DMS 273 treated with DMSO at 0.1 percent for 48 hours (cell line): ENCODE results near the gene ASB13.
A peak's percentile ranks its signal among the peaks of the same experiment; 100 is the strongest.

ENCODE experiments used
- DNase-seq: peaks from one replicate; lab custom pipeline; 2025; lab: John Stamatoyannopoulos, UW

The ASB13 gene

GRCh38 chr10:5666008-5666840 lies at the start of gene ASB13:
TSS of gene ASB13 (minus strand) at chr10:5666595. CDS start at chr10:5666551, 44 bp downstream.
- no peak for DNase-seq

- no peak for DNase-seq
Observed at GRCh38 chr10:5711642-5712041, 45.2 kb upstream of the ASB13 start.

GRCh38 chr10:5710859-5711258 lies 44.5 kb upstream of the ASB13 start:
- DNase-seq = no peak

GRCh38 chr10:5709865-5710264 lies 43.5 kb upstream of the ASB13 start:
- DNase-seq = no peak

- no peak for DNase-seq
Observed at GRCh38 chr10:5708356-5708755, 42.0 kb upstream of the ASB13 start.

GRCh38 chr10:5698062-5698461 lies 31.7 kb upstream of the ASB13 start:
- DNase-seq = no peak

GRCh38 chr10:5697342-5697741 lies 30.9 kb upstream of the ASB13 start:
- no peak for DNase-seq

- DNase-seq = no peak
Observed at GRCh38 chr10:5694573-5694972, 28.2 kb upstream of the ASB13 start.

GRCh38 chr10:5692461-5693358 lies 26.3 kb upstream of the ASB13 start:
- no peak for DNase-seq

- DNase-seq = no peak
Observed at GRCh38 chr10:5691786-5692185, 25.4 kb upstream of the ASB13 start.

- no peak for DNase-seq
Observed at GRCh38 chr10:5688587-5688986, 22.2 kb upstream of the ASB13 start.

GRCh38 chr10:5685764-5686240 lies 19.4 kb upstream of the ASB13 start:
- no peak for DNase-seq

GRCh38 chr10:5684971-5685763 lies 18.8 kb upstream of the ASB13 start:
- DNase-seq = no peak

GRCh38 chr10:5684318-5684970 lies 18.0 kb upstream of the ASB13 start, which contains the start of gene TASOR2:
TSS of gene TASOR2 (plus strand) at chr10:5684838. CDS start at chr10:5720643, 35,805 bp downstream.
- DNase-seq = peak; percentile 92

GRCh38 chr10:5683065-5683464 lies 16.7 kb upstream of the ASB13 start:
- no peak for DNase-seq

- DNase-seq = no peak
Observed at GRCh38 chr10:5681930-5682329, 15.5 kb upstream of the ASB13 start.

- no peak for DNase-seq
Observed at GRCh38 chr10:5679606-5680005, 13.2 kb upstream of the ASB13 start.

GRCh38 chr10:5679037-5679435 lies 12.6 kb upstream of the ASB13 start:
- DNase-seq = no peak

GRCh38 chr10:5678397-5679036 lies 12.1 kb upstream of the ASB13 start:
- no peak for DNase-seq

GRCh38 chr10:5670662-5671375 lies 4.4 kb upstream of the ASB13 start:
- no peak for DNase-seq
